Astrocyte of the cerebellum (primary cell): ENCODE results near the gene XPNPEP1.

ENCODE experiments used
- DNase-seq: peaks from one replicate; pipeline ENCODE4 v3.0.0-alpha.2; 2011; ENCODE audit warnings: low read depth
- H3K4me3 ChIP-seq: 2 replicates; pipeline ENCODE4 v1.5.1; 2011; ENCODE audit warnings: mild to moderate bottlenecking, low read depth, low read length, moderate library complexity
- in situ Hi-C: cut with HindIII; loops from 2 replicates; pipeline ENCODE4 v1.10.0; 2017; ENCODE audit warnings: low sequenced_read_pairs
- TF ChIP-seq, protein P1 (sequence below): IDR thresholded peaks from 2 replicates; pipeline ENCODE4 v1.5.1; 2012; ENCODE audit warnings: low read length, low read depth, moderate library complexity, mild to moderate bottlenecking; ENCODE audit errors: missing control alignments

Gene XPNPEP1

DNA sequence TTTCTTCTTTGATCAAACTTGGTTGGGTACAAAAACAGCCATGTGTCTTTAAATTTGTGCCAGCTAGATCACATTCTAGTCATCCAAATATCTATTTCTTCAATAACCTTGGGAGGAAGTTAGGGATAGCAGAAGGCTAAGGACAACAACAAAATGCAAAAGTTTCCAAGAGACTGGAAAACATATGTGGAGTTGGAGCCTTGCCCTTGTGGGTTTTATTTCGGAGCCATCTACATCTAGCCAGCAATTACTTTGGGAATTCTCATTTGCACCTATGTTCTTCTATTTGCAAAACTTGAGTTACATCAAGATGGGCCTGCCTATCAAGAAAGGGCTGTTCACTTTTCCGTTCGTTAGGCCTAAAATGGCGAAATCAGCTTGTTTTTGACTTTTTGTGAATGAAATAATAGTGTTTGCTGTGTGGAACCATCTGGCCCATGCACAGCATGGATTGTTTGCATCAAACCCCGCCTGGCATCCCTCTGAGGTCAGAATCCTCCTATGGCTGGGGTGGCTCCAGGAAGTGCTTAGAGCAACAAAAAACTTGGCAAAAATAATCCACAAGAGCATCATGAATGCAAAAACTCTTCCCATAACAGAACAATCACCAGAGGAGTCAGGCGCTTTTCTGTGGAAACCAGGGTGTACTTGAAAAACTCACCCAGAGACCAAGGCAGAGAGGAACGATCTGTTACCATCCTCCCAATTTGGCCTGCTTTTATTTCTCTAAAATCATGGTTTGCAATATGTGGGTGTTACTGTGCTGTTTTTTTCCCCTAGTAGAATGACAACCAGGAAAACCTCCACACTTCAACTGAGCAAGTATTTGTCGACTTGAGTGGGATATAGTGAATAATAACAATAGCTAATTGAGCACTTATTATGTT, 36.2 kb upstream of the XPNPEP1 start:
- DNase-seq, result no peak
- in situ Hi-C loops, result no loop called here
- no peak overlapping the region for H3K4me3 ChIP-seq
- TF ChIP-seq, protein P1, sequence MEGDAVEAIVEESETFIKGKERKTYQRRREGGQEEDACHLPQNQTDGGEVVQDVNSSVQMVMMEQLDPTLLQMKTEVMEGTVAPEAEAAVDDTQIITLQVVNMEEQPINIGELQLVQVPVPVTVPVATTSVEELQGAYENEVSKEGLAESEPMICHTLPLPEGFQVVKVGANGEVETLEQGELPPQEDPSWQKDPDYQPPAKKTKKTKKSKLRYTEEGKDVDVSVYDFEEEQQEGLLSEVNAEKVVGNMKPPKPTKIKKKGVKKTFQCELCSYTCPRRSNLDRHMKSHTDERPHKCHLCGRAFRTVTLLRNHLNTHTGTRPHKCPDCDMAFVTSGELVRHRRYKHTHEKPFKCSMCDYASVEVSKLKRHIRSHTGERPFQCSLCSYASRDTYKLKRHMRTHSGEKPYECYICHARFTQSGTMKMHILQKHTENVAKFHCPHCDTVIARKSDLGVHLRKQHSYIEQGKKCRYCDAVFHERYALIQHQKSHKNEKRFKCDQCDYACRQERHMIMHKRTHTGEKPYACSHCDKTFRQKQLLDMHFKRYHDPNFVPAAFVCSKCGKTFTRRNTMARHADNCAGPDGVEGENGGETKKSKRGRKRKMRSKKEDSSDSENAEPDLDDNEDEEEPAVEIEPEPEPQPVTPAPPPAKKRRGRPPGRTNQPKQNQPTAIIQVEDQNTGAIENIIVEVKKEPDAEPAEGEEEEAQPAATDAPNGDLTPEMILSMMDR, result no peak

DNA sequence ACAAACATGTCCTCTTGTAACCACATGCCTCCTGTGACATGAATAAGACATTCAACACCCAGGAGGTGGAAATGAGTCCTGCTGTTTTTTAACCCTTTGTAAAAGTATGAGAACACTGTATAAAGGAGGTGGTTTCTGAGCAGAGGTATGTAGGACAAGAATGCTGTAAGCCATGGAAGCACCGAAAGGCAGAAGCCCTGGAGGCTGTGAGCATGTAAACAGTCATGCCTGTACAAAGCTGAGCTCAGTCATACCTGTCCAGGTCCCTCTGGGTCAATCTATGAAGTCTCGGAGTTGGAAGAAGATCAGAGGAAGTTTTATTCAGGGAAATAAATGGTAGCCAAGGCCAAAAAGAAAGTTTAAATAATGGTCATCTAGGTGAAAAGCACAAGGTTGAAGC, 34.7 kb upstream of the XPNPEP1 start:
- no peak for DNase-seq
- TF ChIP-seq, protein P1, result no peak
- in situ Hi-C loops, result no loop called here
- H3K4me3 ChIP-seq, result no peak overlapping the region

DNA sequence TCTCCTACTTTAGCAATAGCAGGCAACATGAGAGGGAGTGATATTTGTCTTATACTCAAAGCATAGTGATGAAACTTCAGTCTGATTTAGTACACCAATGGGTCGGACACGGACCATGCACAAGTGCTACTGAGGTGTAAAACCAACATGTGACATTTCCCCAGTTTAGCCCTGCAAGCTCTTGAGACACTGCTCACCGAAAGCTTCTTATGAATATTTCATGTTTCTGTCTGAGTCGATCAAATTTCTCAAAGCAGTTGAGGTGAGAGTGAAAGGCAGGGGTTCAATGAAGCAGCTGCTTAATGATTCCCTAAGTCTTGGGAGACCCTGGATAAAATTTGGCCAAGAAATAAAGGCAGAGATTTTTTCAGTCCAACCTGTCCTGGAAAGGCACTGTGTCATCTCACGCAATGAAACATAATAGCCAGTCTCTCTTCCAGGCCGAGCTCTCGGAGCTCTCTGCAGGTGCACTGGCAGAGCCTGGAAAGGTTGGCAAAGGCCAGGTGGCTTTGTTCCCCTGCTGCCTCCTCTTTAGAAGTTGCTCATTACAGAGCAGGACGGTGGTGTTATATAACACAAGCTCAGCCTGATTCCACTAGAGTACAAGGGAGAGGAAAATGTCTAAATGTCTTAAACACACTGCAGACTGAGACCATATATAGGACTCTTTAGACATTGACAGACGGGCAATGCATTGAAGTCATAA, 33.9 kb upstream of the XPNPEP1 start:
- in situ Hi-C loops, result no loop called here
- H3K4me3 ChIP-seq, result no peak overlapping the region
- DNase-seq, result no peak
- TF ChIP-seq, protein P1, result no peak

DNA sequence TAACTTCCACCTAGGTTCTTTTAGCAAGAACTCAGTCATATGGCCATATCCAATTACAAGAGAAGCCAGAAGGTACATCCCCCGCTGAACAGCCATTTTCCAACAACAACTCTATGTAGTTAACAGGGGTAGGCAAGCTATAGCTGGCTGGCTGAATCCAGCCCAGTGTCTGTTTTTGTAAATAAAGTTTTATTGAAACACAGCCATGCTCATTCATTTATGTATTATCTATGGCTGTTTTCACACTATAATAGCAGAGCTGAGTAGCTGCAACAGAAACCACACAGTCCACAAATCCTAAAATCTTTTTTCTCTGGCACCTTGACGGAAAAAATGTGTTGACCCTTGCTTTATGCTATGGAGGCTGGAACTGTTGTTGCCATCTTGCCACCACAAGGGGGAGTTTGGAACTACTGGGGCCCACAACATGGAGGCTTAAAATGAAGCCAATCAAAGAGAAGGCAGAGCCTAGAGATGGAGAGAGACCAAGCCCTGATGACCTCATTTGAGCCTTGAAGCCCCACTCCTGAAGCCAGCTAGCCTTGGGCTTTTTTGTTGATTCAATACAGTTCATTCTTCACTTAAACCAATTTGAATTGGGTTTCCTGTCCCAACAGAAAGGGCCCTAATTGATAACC, 33.3 kb upstream of the XPNPEP1 start:
- no peak overlapping the region for H3K4me3 ChIP-seq
- TF ChIP-seq, protein P1, result peak; percentile 57
- peak; percentile 9 for DNase-seq
- in situ Hi-C loops, result no loop called here

DNA sequence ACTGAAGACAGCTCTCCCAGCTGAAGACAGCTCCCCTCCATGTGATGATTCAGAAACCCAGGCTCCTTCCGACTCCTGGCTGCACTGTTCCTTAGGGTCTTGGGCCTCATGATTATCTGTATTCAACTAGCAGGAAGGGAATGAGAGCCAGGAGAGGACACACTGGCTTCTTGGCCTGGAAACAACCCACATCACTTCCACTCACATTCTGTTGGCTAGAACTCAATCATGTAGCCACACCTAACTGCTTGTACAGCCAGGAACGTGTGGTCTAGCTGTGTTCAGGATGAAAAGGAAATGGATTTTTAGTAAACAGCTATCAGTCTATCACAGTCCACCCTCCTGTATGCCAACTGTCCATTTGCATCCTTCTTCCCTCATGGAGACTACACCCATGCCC, 30.5 kb upstream of the XPNPEP1 start:
- no peak overlapping the region for H3K4me3 ChIP-seq
- TF ChIP-seq, protein P1, result no peak
- in situ Hi-C loops, result no loop called here
- DNase-seq, result peak; percentile 48

DNA sequence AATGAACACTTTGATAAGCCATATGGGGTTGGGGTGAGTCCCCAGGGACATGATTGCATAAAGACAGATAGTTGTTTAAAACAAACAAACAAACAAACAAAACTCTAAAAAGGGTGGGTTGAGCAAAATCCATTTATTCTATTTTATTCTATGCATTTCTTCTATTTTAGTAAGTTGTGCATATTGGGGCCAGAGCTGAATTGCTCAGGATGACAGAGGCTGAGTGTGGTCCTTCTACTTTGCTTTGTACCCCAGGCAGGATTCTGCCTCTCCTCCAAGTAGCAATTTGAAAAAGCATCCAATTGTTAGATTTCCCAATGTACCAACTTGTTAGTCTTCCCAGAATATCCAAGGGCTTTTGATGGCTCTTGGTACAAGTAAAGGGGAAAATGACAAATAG, 29.2 kb upstream of the XPNPEP1 start:
- in situ Hi-C loops, result no loop called here
- DNase-seq, result no peak
- H3K4me3 ChIP-seq, result no peak overlapping the region
- TF ChIP-seq, protein P1, result no peak
